ENCODE results near the gene KIAA1671.
"Not testable (repeated sequence)": the region's sequence is repeated elsewhere in the genome, so short reads cannot be mapped to it uniquely, and the experiment has no call there.

KIAA1671 gene

GRCh38 chr22:25207553-25208157 is 255.1 kb downstream of the KIAA1671 start:
- no peaks in the 10 kb centered on the region for H3K27me3 Mint-ChIP-seq
- H3K4me3 Mint-ChIP-seq = no peak overlapping the region
- H3K36me3 Mint-ChIP-seq = no peaks in the 10 kb centered on the region
- H3K4me1 Mint-ChIP-seq = no peaks in the 10 kb centered on the region
- no peak overlapping the region for H3K27ac Mint-ChIP-seq
- H3K9me3 Mint-ChIP-seq = no peaks in the 10 kb centered on the region

- Mint-ChIP-seq H3K9me3 (peaks cover under 1% of the 10 kb centered on the region), H3K36me3 (no peaks in the 10 kb centered on the region), H3K27ac (no peak overlapping the region), H3K4me3 (no peak overlapping the region), H3K27me3 (no peaks in the 10 kb centered on the region), H3K4me1 (no peaks in the 10 kb centered on the region)
These were observed 255.8 kb downstream of the KIAA1671 start for GRCh38 chr22:25208328-25208727.

GRCh38 chr22:25208743-25209505 is 256.4 kb downstream of the KIAA1671 start:
- no peak overlapping the region for H3K4me3 Mint-ChIP-seq
- peaks cover 3% of the 10 kb centered on the region for H3K27me3 Mint-ChIP-seq
- peaks cover 6% of the 10 kb centered on the region for H3K9me3 Mint-ChIP-seq
- H3K27ac Mint-ChIP-seq = no peak overlapping the region
- H3K4me1 Mint-ChIP-seq = no peaks in the 10 kb centered on the region
- no peaks in the 10 kb centered on the region for H3K36me3 Mint-ChIP-seq

- H3K4me3 Mint-ChIP-seq = no peak overlapping the region
- H3K9me3 Mint-ChIP-seq = peaks cover 6% of the 10 kb centered on the region
These were observed 258.3 kb downstream of the KIAA1671 start for GRCh38 chr22:25210793-25211192.

GRCh38 chr22:25212337-25212736 is 259.8 kb downstream of the KIAA1671 start:
- peaks cover 6% of the 10 kb centered on the region for H3K9me3 Mint-ChIP-seq
- no peaks in the 10 kb centered on the region for H3K4me1 Mint-ChIP-seq
- H3K36me3 Mint-ChIP-seq = no peaks in the 10 kb centered on the region
- no peak overlapping the region for H3K4me3 Mint-ChIP-seq
- no peak overlapping the region for H3K27ac Mint-ChIP-seq
- H3K27me3 Mint-ChIP-seq = peaks cover 7% of the 10 kb centered on the region

More at GRCh38 chr22:25210793-25211192, 258.3 kb downstream of the KIAA1671 start:
- H3K27me3 Mint-ChIP-seq = peaks cover 5% of the 10 kb centered on the region
- H3K27ac Mint-ChIP-seq = no peak overlapping the region
- H3K36me3 Mint-ChIP-seq = no peaks in the 10 kb centered on the region
- no peaks in the 10 kb centered on the region for H3K4me1 Mint-ChIP-seq

- no peaks in the 10 kb centered on the region for H3K36me3 Mint-ChIP-seq
- H3K27ac Mint-ChIP-seq = no peak overlapping the region
- peaks cover 6% of the 10 kb centered on the region for H3K9me3 Mint-ChIP-seq
- H3K4me1 Mint-ChIP-seq = no peaks in the 10 kb centered on the region
- H3K27me3 Mint-ChIP-seq = peaks cover 7% of the 10 kb centered on the region
- no peak overlapping the region for H3K4me3 Mint-ChIP-seq
These were observed 260.7 kb downstream of the KIAA1671 start for GRCh38 chr22:25213221-25213620.

- H3K36me3 Mint-ChIP-seq = no peaks in the 10 kb centered on the region
- H3K9me3 Mint-ChIP-seq = peaks cover 6% of the 10 kb centered on the region
- peaks cover 7% of the 10 kb centered on the region for H3K27me3 Mint-ChIP-seq
- H3K27ac Mint-ChIP-seq = no peak overlapping the region
- no peak overlapping the region for H3K4me3 Mint-ChIP-seq
- no peaks in the 10 kb centered on the region for H3K4me1 Mint-ChIP-seq
These were observed 263.7 kb downstream of the KIAA1671 start for GRCh38 chr22:25216230-25216629.

- Mint-ChIP-seq H3K27ac (no peak within 1 kb of the TSS), H3K9me3 (no peaks in the 10 kb centered on the region), H3K27me3 (peaks cover 4% of the 10 kb centered on the region), H3K36me3 (no peaks in the 10 kb centered on the region), H3K4me3 (no peak within 1 kb of the TSS), H3K4me1 (no peaks in the 10 kb centered on the region)
These were observed 266.7 kb downstream of the KIAA1671 start, which contains the start of gene CRYBB2 for GRCh38 chr22:25219211-25219689. Gene CRYBB2 (plus strand): TSS chr22:25219639. CDS start chr22:25221430, 1,791 bp downstream.

- Mint-ChIP-seq H3K36me3 (no peaks in the 10 kb centered on the region), H3K27me3 (peaks cover 4% of the 10 kb centered on the region), H3K9me3 (no peaks in the 10 kb centered on the region), H3K4me3 (no peak overlapping the region), H3K27ac (no peak overlapping the region), H3K4me1 (no peaks in the 10 kb centered on the region)
These were observed 267.5 kb downstream of the KIAA1671 start for GRCh38 chr22:25219948-25220442.

GRCh38 chr22:25221790-25222189 is 269.3 kb downstream of the KIAA1671 start:
- H3K27me3 Mint-ChIP-seq = no peaks in the 10 kb centered on the region
- H3K9me3 Mint-ChIP-seq = no peaks in the 10 kb centered on the region
- no peak overlapping the region for H3K27ac Mint-ChIP-seq
- H3K4me3 Mint-ChIP-seq = no peak overlapping the region
- H3K4me1 Mint-ChIP-seq = no peaks in the 10 kb centered on the region
- no peaks in the 10 kb centered on the region for H3K36me3 Mint-ChIP-seq

GRCh38 chr22:25223269-25223850 is 270.8 kb downstream of the KIAA1671 start:
- H3K4me1 Mint-ChIP-seq = no peaks in the 10 kb centered on the region
- H3K9me3 Mint-ChIP-seq = no peaks in the 10 kb centered on the region
- H3K36me3 Mint-ChIP-seq = no peaks in the 10 kb centered on the region
- no peak overlapping the region for H3K4me3 Mint-ChIP-seq
- H3K27ac Mint-ChIP-seq = no peak overlapping the region
- H3K27me3 Mint-ChIP-seq = no peaks in the 10 kb centered on the region

- H3K27ac Mint-ChIP-seq = no peak overlapping the region
- H3K9me3 Mint-ChIP-seq = no peaks in the 10 kb centered on the region
- H3K36me3 Mint-ChIP-seq = no peaks in the 10 kb centered on the region
- H3K4me1 Mint-ChIP-seq = no peaks in the 10 kb centered on the region
- H3K27me3 Mint-ChIP-seq = peaks cover 9% of the 10 kb centered on the region
- H3K4me3 Mint-ChIP-seq = no peak overlapping the region
These were observed 276.3 kb downstream of the KIAA1671 start for GRCh38 chr22:25228822-25229221.

GRCh38 chr22:25230760-25231159 is 278.2 kb downstream of the KIAA1671 start:
- H3K27ac Mint-ChIP-seq, H3K9me3 Mint-ChIP-seq, H3K4me1 Mint-ChIP-seq, H3K36me3 Mint-ChIP-seq, H3K4me3 Mint-ChIP-seq: not testable (repeated sequence)
- H3K27me3 Mint-ChIP-seq = peaks cover 20% of the 10 kb centered on the region

- Mint-ChIP-seq H3K4me1 (peaks cover 6% of the 10 kb centered on the region), H3K4me3 (no peak overlapping the region), H3K9me3 (no peaks in the 10 kb centered on the region), H3K36me3 (no peaks in the 10 kb centered on the region), H3K27me3 (peaks cover 24% of the 10 kb centered on the region), H3K27ac (no peak overlapping the region)
These were observed 279.8 kb downstream of the KIAA1671 start for GRCh38 chr22:25232301-25232700.

GRCh38 chr22:25233706-25234105 is 281.2 kb downstream of the KIAA1671 start:
- not testable (repeated sequence) for H3K36me3 Mint-ChIP-seq, H3K4me1 Mint-ChIP-seq, H3K9me3 Mint-ChIP-seq, H3K4me3 Mint-ChIP-seq, H3K27ac Mint-ChIP-seq
- H3K27me3 Mint-ChIP-seq = peaks cover 26% of the 10 kb centered on the region

Data from activated naive CD4-positive, alpha-beta T cell treated with anti-CD3 and anti-CD28 coated beads, Interleukin-2, amount 50 U/mL, for 24 hours (primary cell).